MM.1S (cell line): ENCODE data around the gene HBS1L.

ENCODE experiments used
- DNase-seq: peaks from one replicate; pipeline ENCODE4 v3.0.0-alpha.2; 2015
- H2AFZ ChIP-seq: fragments of 300-600 bp; sonication (generic); 2 replicates; pipeline ENCODE4 v1.6.0; 2016; ENCODE audit warnings: antibody characterized with exemption, low read length
- H3F3A ChIP-seq: fragments of 300-600 bp; sonication (generic); 2 replicates; pipeline ENCODE4 v1.6.1; 2016; ENCODE audit warnings: mild to moderate bottlenecking, antibody characterized with exemption, low read length, moderate library complexity, mixed read lengths; ENCODE audit not compliant: insufficient read depth
- H3K27ac ChIP-seq: fragments of 300-600 bp; sonication (generic); 2 replicates; pipeline ENCODE4 v1.5.1; 2016; ENCODE audit warnings: mild to moderate bottlenecking, low read length
- H3K27me3 ChIP-seq: fragments of 300-600 bp; sonication (generic); replicated peaks from 2 replicates; pipeline ENCODE4 v1.6.0; 2016; ENCODE audit warnings: low read length; ENCODE audit not compliant: insufficient read depth
- H3K36me3 ChIP-seq: fragments of 300-600 bp; sonication (generic); replicated peaks from 2 replicates; pipeline ENCODE4 v1.6.1; 2016; ENCODE audit warnings: mild to moderate bottlenecking, low read length, mixed read lengths; ENCODE audit not compliant: insufficient read depth
- H3K4me1 ChIP-seq: fragments of 300-600 bp; sonication (generic); 2 replicates; pipeline ENCODE4 v1.6.1; 2016; ENCODE audit warnings: low read length, mixed read lengths
- H3K4me2 ChIP-seq: fragments of 300-600 bp; sonication (generic); 2 replicates; pipeline ENCODE4 v1.6.0; 2016; ENCODE audit warnings: low read depth, low read length
- H3K4me3 ChIP-seq: fragments of 300-600 bp; sonication (generic); 2 replicates; pipeline ENCODE4 v1.5.1; 2016; ENCODE audit warnings: low read length, mixed read lengths
- H3K79me2 ChIP-seq: fragments of 300-600 bp; sonication (generic); 2 replicates; pipeline ENCODE4 v1.6.1; 2016; ENCODE audit warnings: mixed run types, low read length, mixed read lengths
- H3K9ac ChIP-seq: fragments of 300-600 bp; sonication (generic); 2 replicates; pipeline ENCODE4 v1.6.1; 2016; ENCODE audit warnings: low read length, mixed read lengths
- H3K9me2 ChIP-seq: fragments of 300-600 bp; sonication (generic); replicated peaks from 2 replicates; pipeline ENCODE4 v1.6.1; 2016; ENCODE audit warnings: mild to moderate bottlenecking, low read length, mixed read lengths; ENCODE audit not compliant: insufficient read depth
- H3K9me3 ChIP-seq: fragments of 300-600 bp; sonication (generic); replicated peaks from 2 replicates; pipeline ENCODE4 v1.6.1; 2016; ENCODE audit warnings: mild to moderate bottlenecking, low read length, mixed read lengths; ENCODE audit not compliant: insufficient read depth
- H4K20me1 ChIP-seq: fragments of 300-600 bp; sonication (generic); 2 replicates; pipeline ENCODE4 v1.6.1; 2016; ENCODE audit warnings: mild to moderate bottlenecking, low read length, moderate library complexity, mixed read lengths; ENCODE audit not compliant: insufficient read depth
- EZH2 ChIP-seq: fragments of 300-600 bp; sonication (generic); optimal IDR thresholded peaks from 2 replicates; pipeline ENCODE3; 2017; ENCODE audit warnings: low read depth, mild to moderate bottlenecking, antibody characterized with exemption, low read length, mixed read lengths
- EZH2phosphoT487 ChIP-seq: fragments of 300-600 bp; sonication (generic); IDR thresholded peaks from 2 replicates; pipeline ENCODE4 v1.6.1; 2018; ENCODE audit warnings: antibody characterized with exemption, low read length
- TF ChIP-seq, protein P1 (sequence below): fragments of 300-600 bp; sonication (generic); IDR thresholded peaks from 2 replicates; pipeline ENCODE4 v1.5.1; 2016; ENCODE audit warnings: antibody characterized with exemption, low read length, mixed read lengths

The HBS1L gene

DNA sequence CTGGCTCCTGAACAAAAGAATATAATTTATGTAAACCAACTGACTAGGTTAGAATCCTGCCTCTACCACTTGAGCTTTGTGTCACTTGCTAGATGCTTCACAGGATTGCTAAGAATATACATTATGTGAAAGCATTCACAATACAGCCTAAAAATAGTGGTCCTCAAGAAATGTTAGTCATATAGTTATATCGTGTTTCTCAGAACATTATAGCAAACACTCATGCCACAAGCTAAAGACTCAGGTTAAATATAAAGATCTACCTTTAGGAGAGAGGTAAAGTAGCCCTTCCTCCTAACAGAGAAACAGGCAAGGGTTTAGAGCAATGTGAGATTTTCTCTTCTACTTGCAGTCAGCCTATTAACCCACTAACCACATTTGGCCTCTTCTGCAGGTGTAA lies 86.9 kb downstream of the HBS1L start:
- Histone ChIP-seq H3K27me3 (no peaks in the 10 kb centered on the region), H3K9ac (no peak overlapping the region), H3K27ac (no peak overlapping the region), H3F3A (no peaks in the 10 kb centered on the region), H2AFZ (no peak overlapping the region), H3K9me2 (no peaks in the 10 kb centered on the region), H4K20me1 (no peaks in the 10 kb centered on the region), H3K4me2 (no peak overlapping the region), H3K4me1 (no peaks in the 10 kb centered on the region), H3K4me3 (no peak overlapping the region), H3K79me2 (no peaks in the 10 kb centered on the region), H3K36me3 (peaks cover 14% of the 10 kb centered on the region; the same call in 1 of the 2 replicates), H3K9me3 (no peaks in the 10 kb centered on the region)
- TF ChIP-seq EZH2: no peak
- no peak for TF ChIP-seq EZH2phosphoT487
- TF ChIP-seq, protein P1, sequence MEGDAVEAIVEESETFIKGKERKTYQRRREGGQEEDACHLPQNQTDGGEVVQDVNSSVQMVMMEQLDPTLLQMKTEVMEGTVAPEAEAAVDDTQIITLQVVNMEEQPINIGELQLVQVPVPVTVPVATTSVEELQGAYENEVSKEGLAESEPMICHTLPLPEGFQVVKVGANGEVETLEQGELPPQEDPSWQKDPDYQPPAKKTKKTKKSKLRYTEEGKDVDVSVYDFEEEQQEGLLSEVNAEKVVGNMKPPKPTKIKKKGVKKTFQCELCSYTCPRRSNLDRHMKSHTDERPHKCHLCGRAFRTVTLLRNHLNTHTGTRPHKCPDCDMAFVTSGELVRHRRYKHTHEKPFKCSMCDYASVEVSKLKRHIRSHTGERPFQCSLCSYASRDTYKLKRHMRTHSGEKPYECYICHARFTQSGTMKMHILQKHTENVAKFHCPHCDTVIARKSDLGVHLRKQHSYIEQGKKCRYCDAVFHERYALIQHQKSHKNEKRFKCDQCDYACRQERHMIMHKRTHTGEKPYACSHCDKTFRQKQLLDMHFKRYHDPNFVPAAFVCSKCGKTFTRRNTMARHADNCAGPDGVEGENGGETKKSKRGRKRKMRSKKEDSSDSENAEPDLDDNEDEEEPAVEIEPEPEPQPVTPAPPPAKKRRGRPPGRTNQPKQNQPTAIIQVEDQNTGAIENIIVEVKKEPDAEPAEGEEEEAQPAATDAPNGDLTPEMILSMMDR: no peak
- no peak for DNase-seq

- TF ChIP-seq EZH2phosphoT487: no peak
- TF ChIP-seq EZH2: no peak
- TF ChIP-seq, protein P1: no peak
- no peaks in the 10 kb centered on the region for H3F3A ChIP-seq
- no peaks in the 10 kb centered on the region for H3K9me2 ChIP-seq
- H3K79me2 ChIP-seq: no peaks in the 10 kb centered on the region
- no peak overlapping the region for H3K27ac ChIP-seq
- no peaks in the 10 kb centered on the region for H3K4me1 ChIP-seq
- no peak overlapping the region for H3K4me3 ChIP-seq
- H3K4me2 ChIP-seq: no peak overlapping the region
- H3K36me3 ChIP-seq: peaks cover 14% of the 10 kb centered on the region; the same call in 1 of the 2 replicates
- H4K20me1 ChIP-seq: no peaks in the 10 kb centered on the region
- H2AFZ ChIP-seq: no peak overlapping the region
- no peak for DNase-seq
- no peak overlapping the region for H3K9ac ChIP-seq
- H3K27me3 ChIP-seq: no peaks in the 10 kb centered on the region
- no peaks in the 10 kb centered on the region for H3K9me3 ChIP-seq
These were observed 90.0 kb downstream of the HBS1L start for GRCh38 chr6:134964451-134965203.

- no peak for TF ChIP-seq EZH2
- TF ChIP-seq EZH2phosphoT487: no peak
- TF ChIP-seq, protein P1: no peak
- Histone ChIP-seq H3K4me3 (no peak overlapping the region), H3K79me2 (no peaks in the 10 kb centered on the region), H4K20me1 (no peaks in the 10 kb centered on the region), H3K4me1 (no peaks in the 10 kb centered on the region), H3K9me2 (no peaks in the 10 kb centered on the region), H3K27me3 (no peaks in the 10 kb centered on the region), H3K9ac (no peak overlapping the region), H3K27ac (no peak overlapping the region), H2AFZ (no peak overlapping the region), H3K9me3 (no peaks in the 10 kb centered on the region), H3K4me2 (no peak overlapping the region), H3K36me3 (peaks cover 14% of the 10 kb centered on the region; the same call in 1 of the 2 replicates), H3F3A (no peaks in the 10 kb centered on the region)
- DNase-seq: no peak
These were observed 92.2 kb downstream of the HBS1L start for GRCh38 chr6:134962421-134962820.
